Measurements from ENCODE around the gene CFAP410.

The CFAP410 gene

GRCh38 chr21:44338971-44339910 is at the start of gene CFAP410:
Gene CFAP410 (minus strand): TSS chr21:44339390. CDS start chr21:44339194, 196 bp downstream.
- FAIRE-seq = no peak

DNA sequence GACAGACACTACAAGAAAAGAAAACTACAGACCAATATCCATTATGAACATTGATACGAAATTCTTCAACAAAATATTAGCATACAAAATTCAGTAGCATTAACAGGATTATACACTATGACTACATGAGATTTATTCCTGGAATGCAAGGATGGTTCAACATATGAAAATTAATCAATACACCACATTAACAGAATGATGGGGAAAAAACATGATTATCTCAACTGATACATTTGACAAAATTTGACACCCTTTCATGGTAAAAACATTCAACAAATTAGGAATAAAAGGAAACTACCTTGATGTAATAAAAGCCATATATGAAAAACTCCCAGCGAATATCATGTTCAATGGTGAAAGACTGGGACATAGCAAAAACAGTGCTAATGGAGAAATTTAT is 45.8 kb upstream of the CFAP410 start:
- FAIRE-seq = no peak

- FAIRE-seq = no peak
These were observed 44.0 kb upstream of the CFAP410 start for GRCh38 chr21:44383216-44383615.

DNA sequence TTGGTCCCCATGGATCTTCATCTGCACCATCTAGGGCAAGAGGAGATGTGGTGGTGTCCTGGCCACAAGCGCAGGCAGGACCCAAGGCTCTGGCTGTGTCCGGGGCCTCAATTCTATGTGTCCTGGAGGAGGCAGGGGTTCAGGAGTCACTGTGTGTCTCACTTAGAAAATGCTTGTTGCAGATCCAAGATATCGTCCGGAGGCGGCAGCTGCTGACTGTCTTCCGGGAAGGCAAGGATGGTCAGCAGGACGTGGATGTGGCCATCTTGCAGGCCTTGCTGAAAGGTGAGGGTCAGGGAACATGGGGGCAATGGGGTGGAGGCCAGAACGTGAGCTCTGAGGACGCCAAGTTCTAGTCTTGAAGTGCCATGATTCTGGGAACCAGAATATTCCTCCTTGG is 43.3 kb upstream of the CFAP410 start:
- no peak for FAIRE-seq

GRCh38 chr21:44381874-44382273 is 42.7 kb upstream of the CFAP410 start:
- FAIRE-seq = no peak

- FAIRE-seq = no peak
These were observed 41.7 kb upstream of the CFAP410 start for GRCh38 chr21:44380876-44381275.

DNA sequence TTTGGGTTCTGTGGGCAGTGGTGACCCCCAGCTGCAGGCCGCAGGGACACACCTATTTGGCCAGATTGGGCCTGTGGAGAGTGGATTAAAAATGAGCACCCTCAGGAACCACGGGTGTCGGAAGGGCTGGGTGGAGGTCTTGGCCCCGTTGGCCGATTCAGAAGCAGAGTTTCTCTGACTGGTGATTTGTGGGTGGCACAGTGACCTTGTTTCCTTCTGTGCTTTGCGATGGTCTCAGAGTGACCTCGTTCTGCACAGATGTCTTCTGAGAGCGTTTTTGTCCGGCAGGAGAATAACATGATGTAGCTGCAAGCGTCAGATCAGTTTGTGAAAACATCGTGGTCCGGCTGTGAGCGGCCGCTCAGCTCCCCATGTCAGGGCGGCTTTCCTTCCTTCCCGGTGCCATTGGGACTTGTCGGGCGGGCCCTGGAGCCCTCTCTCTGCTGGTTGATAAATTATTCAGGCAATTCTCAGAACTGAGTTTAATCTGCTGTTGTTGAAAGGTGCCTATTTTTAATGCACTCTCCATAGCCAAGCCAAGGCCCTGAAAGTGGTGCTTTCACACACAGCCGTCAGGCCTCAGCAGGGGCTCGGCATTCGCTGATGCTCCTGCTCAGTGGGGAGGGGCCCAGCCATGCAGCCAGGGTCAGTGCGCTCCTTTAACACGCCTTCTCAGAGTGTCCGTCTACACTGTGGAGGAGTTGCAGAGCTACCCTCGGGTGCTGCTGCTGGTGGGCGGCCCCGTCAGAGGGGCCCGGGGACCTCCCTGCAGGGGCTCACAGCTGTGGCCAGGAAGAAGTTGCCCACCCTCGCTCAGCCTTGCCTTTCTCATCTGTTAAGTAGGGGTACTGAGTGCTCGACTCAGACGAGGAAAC is 41.0 kb upstream of the CFAP410 start:
- FAIRE-seq = no peak

- FAIRE-seq = no peak
These were observed 40.3 kb upstream of the CFAP410 start for GRCh38 chr21:44379515-44379848.

DNA sequence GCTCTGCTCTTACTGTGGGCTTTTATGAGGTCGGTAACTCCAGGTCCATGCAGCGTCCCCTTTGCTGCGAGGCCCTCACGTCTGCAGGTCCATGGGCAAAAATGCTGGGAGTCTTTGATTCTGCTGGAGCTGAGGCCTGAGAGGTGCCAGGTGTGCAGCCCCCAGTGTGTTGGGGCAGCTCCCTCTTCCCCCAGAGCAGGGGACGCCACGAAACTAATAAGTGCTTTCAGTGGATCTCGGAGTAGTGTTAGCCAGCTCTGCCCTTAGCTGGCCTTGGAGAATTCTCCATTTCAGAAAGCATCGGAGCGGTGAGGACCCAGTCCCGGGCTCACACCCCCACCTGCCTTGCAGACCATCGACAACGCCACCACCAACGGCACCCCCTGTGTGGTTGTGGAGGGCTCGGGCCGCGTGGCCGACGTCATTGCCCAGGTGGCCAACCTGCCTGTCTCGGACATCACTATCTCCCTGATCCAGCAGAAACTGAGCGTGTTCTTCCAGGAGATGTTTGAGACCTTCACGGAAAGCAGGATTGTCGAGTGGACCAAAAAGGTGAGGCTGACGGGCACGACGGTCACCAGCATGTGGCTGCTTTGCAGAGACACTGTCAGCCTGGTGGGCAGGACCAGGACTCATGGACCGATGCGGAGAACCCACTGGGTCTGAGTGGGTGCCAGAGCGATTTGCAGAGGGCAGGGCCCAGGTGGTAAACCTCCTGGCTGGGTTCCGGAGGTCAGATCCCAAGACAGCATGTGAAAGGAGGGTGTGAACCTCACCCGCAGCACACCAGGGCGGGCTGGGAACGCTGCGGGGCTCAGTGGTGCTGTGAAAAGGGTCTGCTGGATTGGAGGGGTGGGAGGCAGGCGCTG is 39.7 kb upstream of the CFAP410 start:
- no peak for FAIRE-seq

- FAIRE-seq = no peak
These were observed 38.9 kb upstream of the CFAP410 start for GRCh38 chr21:44377922-44378645.

GRCh38 chr21:44377201-44377921 is 38.2 kb upstream of the CFAP410 start:
- no peak for FAIRE-seq

GRCh38 chr21:44376606-44377005 is 37.4 kb upstream of the CFAP410 start:
- no peak for FAIRE-seq

DNA sequence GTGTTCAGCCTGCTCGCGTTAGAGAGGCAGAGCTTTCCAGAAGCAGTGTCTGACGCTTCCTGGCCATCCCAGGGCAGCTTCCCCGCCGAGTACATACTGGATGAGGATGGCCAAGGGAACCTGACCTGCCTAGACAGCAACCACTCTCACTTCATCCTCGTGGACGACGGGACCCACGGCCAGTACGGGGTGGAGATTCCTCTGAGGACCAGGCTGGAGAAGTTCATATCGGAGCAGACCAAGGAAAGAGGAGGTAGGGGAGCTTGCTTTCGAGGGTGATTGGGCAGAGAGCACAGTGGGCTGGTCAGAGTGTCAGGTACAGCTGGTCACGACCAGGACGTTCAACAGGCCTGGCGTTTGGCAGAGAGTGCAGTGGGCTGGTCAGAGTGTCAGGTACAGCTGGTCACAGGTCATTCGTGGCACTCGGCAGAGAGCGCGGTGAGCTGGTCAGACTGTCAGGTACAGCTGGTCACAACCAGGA is 36.6 kb upstream of the CFAP410 start:
- no peak for FAIRE-seq

DNA sequence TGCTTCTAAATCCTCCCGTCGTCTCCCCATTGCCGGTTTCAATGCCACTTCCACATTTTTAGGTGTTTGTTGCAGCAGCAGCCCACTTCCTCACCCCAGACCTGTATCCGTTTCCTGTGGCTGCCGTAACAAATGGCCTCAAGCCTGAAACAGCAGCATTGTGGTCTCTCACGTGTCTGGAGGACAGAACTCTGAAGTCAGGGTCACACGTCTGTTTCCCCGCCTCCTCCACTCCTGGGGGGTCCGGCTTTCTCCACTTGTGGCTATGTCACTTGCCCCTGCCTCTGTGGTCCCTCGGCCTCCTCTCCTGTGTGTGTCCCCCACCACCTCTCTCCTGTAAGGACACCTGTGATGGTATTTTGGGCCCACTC is 36.1 kb upstream of the CFAP410 start:
- FAIRE-seq = no peak

DNA sequence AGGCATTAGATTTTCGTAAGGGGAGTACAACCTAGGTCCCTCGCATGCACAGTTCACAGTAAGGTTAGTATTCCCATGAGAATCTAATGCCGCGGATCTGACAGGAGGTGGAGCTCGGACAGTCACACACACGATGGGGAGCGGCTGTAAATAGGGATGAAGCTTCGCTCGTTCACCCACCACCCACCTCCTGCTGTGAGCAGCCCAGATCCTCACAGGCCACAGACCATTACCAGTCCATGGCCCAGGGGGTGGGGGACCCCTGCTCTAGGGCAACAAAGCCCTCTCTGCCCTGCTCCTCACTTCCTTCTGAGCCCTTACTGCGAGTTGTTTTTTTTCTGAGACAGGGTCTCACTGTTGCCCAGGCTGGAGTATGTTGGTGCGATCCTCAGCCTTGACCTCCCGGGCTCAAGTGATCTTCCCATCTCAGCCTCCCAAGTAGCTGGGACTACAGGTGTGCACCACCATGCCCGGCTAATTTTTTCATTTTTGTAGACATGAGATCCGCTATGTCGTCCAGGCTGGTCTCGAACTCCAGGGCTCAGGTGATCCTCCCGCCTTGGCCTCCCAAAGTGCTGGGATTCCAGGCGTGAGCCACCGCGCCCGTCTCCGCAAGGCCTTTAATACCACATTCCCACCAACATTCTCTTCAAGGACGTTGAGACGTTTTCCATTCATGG is 35.6 kb upstream of the CFAP410 start:
- no peak for FAIRE-seq

DNA sequence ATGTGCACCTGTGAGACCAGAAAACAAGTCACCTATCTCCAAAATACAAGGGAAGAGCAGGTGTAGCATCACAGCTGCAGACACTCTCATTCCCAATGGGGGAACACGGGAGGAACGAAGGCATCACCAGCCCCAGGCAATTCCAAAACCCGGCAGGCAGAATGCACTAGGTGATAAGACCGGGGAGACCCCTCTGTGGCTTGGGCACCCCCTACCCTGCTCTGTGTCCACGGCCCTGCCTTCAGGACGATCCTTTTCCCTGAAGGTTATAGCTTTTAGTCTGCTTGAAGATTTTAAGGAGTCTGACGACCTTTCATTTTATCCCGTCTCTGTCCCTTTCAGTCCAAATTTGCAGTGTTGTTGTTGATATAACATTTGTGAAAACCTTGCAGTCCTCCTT is 33.4 kb upstream of the CFAP410 start:
- FAIRE-seq = no peak

DNA sequence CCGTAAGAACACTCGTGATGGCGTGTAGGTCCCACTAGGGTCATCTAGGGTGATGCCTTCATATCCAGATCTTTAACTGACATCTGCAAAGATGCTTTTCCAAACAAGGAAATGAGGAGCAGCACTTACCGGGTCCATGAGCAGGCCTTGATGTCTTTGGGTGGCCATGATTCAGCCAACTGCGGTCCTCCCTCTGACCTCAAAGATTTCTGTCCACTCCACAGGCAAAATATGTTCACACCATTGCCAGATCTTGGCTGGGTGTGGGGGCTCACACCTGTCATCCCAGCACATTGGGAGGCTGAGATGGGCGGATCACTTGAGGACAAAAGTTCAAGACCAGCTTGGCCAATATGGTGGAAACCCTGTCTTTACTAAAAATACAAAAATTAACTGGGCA is 32.4 kb upstream of the CFAP410 start:
- no peak for FAIRE-seq

GRCh38 chr21:44370786-44371410 is 31.7 kb upstream of the CFAP410 start:
- FAIRE-seq = no peak

DNA sequence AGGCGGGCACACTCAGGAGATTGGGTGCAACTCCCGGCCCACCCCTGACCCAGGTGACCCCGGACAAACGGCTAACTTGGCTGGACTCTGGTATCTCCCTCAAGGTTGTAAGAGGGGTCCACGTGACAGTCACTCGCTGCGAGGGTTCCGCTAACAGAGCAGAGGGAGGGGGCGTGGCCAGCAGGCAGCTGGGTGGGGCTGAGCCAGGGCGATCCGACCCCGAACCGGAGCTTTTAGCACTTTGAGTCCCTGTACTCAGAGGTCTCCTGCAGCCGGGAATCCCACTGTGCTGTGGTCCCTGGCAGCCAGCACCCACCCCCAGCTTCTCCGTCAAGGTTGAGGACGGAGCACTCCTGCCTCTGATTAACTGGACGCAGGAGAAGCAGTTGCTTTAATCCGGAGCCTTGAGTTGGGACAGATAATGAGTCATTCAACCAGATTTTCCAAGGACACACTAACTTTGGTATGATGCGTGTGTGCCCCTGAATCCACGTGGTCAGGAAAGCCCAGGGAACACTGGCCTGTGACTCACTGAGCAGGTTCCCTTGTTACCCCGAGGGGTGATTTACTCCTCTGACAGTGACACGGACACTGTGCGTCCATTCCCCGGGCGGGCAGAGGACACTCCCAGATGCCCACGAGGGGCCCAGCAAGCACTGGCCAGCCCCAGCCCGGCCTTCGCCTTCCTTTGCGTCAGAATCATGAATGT is 31.0 kb upstream of the CFAP410 start:
- no peak for FAIRE-seq

Measured in TTC549 (cell line).